ENCODE data around the gene CALML4. TPM values are rescaled to one million over a fixed set of nuclear protein-coding genes. Genes with fewer than 3 reads are reported as not detected.
"Not testable (repeated sequence)": the region's sequence is repeated elsewhere in the genome, so short reads cannot be mapped to it uniquely, and the experiment has no call there.

The CALML4 gene
- total RNA-seq, 1 donor, result 2.7 TPM

- no peak overlapping the region for H3K4me3 ChIP-seq (ENCODE audit: low read depth, low read length)
- DNase-seq (ENCODE audit: low read depth), result no peak
- no peak for TF ChIP-seq CTCF (IDR thresholded peaks at IDR 0.05; ENCODE audit: insufficient read depth, low read length)
Measured at GRCh38 chr15:68235022-68235421, 29.9 kb upstream of the CALML4 start.

GRCh38 chr15:68234520-68234919 lies 29.4 kb upstream of the CALML4 start:
- not testable (repeated sequence) for DNase-seq (ENCODE audit: low read depth); H3K4me3 ChIP-seq (ENCODE audit: low read depth, low read length)

- no peak overlapping the region for H3K4me3 ChIP-seq (ENCODE audit: low read depth, low read length)
- peak; percentile 28 for DNase-seq (ENCODE audit: low read depth)
- TF ChIP-seq CTCF (IDR thresholded peaks at IDR 0.05; ENCODE audit: insufficient read depth, low read length), result no peak
Measured at GRCh38 chr15:68234060-68234459, 28.9 kb upstream of the CALML4 start.

GRCh38 chr15:68232937-68233336 lies 27.8 kb upstream of the CALML4 start:
- no peak overlapping the region for H3K4me3 ChIP-seq (ENCODE audit: low read depth, low read length)
- no peak for TF ChIP-seq CTCF (IDR thresholded peaks at IDR 0.05; ENCODE audit: insufficient read depth, low read length)
- DNase-seq (ENCODE audit: low read depth), result no peak

- no peak for TF ChIP-seq CTCF (IDR thresholded peaks at IDR 0.05; ENCODE audit: insufficient read depth, low read length)
- H3K4me3 ChIP-seq (ENCODE audit: low read depth, low read length), result no peak overlapping the region
- DNase-seq (ENCODE audit: low read depth), result no peak
Measured at GRCh38 chr15:68232449-68232848, 27.3 kb upstream of the CALML4 start.

- TF ChIP-seq CTCF (IDR thresholded peaks at IDR 0.05; ENCODE audit: insufficient read depth, low read length), result no peak
- no peak for DNase-seq (ENCODE audit: low read depth)
- no peak overlapping the region for H3K4me3 ChIP-seq (ENCODE audit: low read depth, low read length)
Measured at GRCh38 chr15:68231102-68231818, 26.1 kb upstream of the CALML4 start.

- no peak for TF ChIP-seq CTCF (IDR thresholded peaks at IDR 0.05; ENCODE audit: insufficient read depth, low read length)
- no peak for DNase-seq (ENCODE audit: low read depth)
- peak overlapping the region; percentile 78 for H3K4me3 ChIP-seq (ENCODE audit: low read depth, low read length)
Measured at GRCh38 chr15:68230157-68231100, 25.3 kb upstream of the CALML4 start.
